Measurements from ENCODE around the gene FOXF2.

Gene FOXF2

GRCh38 chr6:1379788-1380147 is 9.6 kb upstream of the FOXF2 start:
- Histone ChIP-seq H3K36me3 (ENCODE audit: insufficient read depth, low read length) (no peaks in the 10 kb centered on the region), H3K4me3 (ENCODE audit: low read length, poor library complexity, severe bottlenecking) (no peak overlapping the region), H3K27me3 (ENCODE audit: insufficient read depth, low read length, poor library complexity, severe bottlenecking) (no peaks in the 10 kb centered on the region), H3K9ac (ENCODE audit: low read depth, low read length, poor library complexity, severe bottlenecking) (no peak overlapping the region), H3K9me3 (ENCODE audit: insufficient read depth, low read depth, low read length) (peaks cover 2% of the 10 kb centered on the region; the same call in 1 of the 2 replicates), H3F3A (ENCODE audit: low read depth) (no peaks in the 10 kb centered on the region), H3K4me2 (ENCODE audit: low read depth, low read length, poor library complexity, severe bottlenecking) (no peak overlapping the region), H3K9me2 (replicated peaks; ENCODE audit: low read depth, low read length) (no peaks in the 10 kb centered on the region), H3K79me2 (ENCODE audit: insufficient read depth, low read length) (no peaks in the 10 kb centered on the region), H4K20me1 (ENCODE audit: insufficient read depth, low read length, poor library complexity, severe bottlenecking) (no peaks in the 10 kb centered on the region), H3K4me1 (ENCODE audit: insufficient read depth, low read length, poor library complexity, severe bottlenecking) (no peaks in the 10 kb centered on the region), H2AFZ (ENCODE audit: low read length) (no peak overlapping the region)
- no peak for TF ChIP-seq CTCF (conservative IDR thresholded peaks at IDR 0.05; ENCODE audit: low read length)
- no peak for TF ChIP-seq EZH2phosphoT487 (IDR thresholded peaks at IDR 0.05; ENCODE audit: borderline replicate concordance)

GRCh38 chr6:1380625-1381427 is 8.6 kb upstream of the FOXF2 start:
- H3F3A ChIP-seq (ENCODE audit: low read depth): no peaks in the 10 kb centered on the region
- H3K9me3 ChIP-seq (ENCODE audit: insufficient read depth, low read depth, low read length): peaks cover 2% of the 10 kb centered on the region; the same call in 1 of the 2 replicates
- no peak overlapping the region for H3K9ac ChIP-seq (ENCODE audit: low read depth, low read length, poor library complexity, severe bottlenecking)
- no peaks in the 10 kb centered on the region for H4K20me1 ChIP-seq (ENCODE audit: insufficient read depth, low read length, poor library complexity, severe bottlenecking)
- TF ChIP-seq EZH2phosphoT487 (IDR thresholded peaks at IDR 0.05; ENCODE audit: borderline replicate concordance) (no peak), CTCF (conservative IDR thresholded peaks at IDR 0.05; ENCODE audit: low read length) (no peak)
- H3K4me3 ChIP-seq (ENCODE audit: low read length, poor library complexity, severe bottlenecking): no peak overlapping the region
- H3K4me1 ChIP-seq (ENCODE audit: insufficient read depth, low read length, poor library complexity, severe bottlenecking): no peaks in the 10 kb centered on the region
- no peak overlapping the region for H3K4me2 ChIP-seq (ENCODE audit: low read depth, low read length, poor library complexity, severe bottlenecking)
- H3K9me2 ChIP-seq (replicated peaks; ENCODE audit: low read depth, low read length): no peaks in the 10 kb centered on the region
- H3K36me3 ChIP-seq (ENCODE audit: insufficient read depth, low read length): no peaks in the 10 kb centered on the region
- no peak overlapping the region for H2AFZ ChIP-seq (ENCODE audit: low read length)
- H3K27me3 ChIP-seq (ENCODE audit: insufficient read depth, low read length, poor library complexity, severe bottlenecking): no peaks in the 10 kb centered on the region
- H3K79me2 ChIP-seq (ENCODE audit: insufficient read depth, low read length): no peaks in the 10 kb centered on the region

GRCh38 chr6:1381481-1382330 is 7.7 kb upstream of the FOXF2 start:
- Histone ChIP-seq H3K9ac (ENCODE audit: low read depth, low read length, poor library complexity, severe bottlenecking) (no peak overlapping the region), H3K79me2 (ENCODE audit: insufficient read depth, low read length) (no peaks in the 10 kb centered on the region), H3K4me3 (ENCODE audit: low read length, poor library complexity, severe bottlenecking) (no peak overlapping the region), H3K27me3 (ENCODE audit: insufficient read depth, low read length, poor library complexity, severe bottlenecking) (no peaks in the 10 kb centered on the region), H3K4me2 (ENCODE audit: low read depth, low read length, poor library complexity, severe bottlenecking) (no peak overlapping the region), H3K36me3 (ENCODE audit: insufficient read depth, low read length) (no peaks in the 10 kb centered on the region), H3K9me3 (ENCODE audit: insufficient read depth, low read depth, low read length) (peaks cover 2% of the 10 kb centered on the region; the same call in 1 of the 2 replicates), H3K4me1 (ENCODE audit: insufficient read depth, low read length, poor library complexity, severe bottlenecking) (no peaks in the 10 kb centered on the region), H4K20me1 (ENCODE audit: insufficient read depth, low read length, poor library complexity, severe bottlenecking) (no peaks in the 10 kb centered on the region), H2AFZ (ENCODE audit: low read length) (no peak overlapping the region), H3F3A (ENCODE audit: low read depth) (no peaks in the 10 kb centered on the region), H3K9me2 (replicated peaks; ENCODE audit: low read depth, low read length) (no peaks in the 10 kb centered on the region)
- no peak for TF ChIP-seq CTCF (conservative IDR thresholded peaks at IDR 0.05; ENCODE audit: low read length)
- TF ChIP-seq EZH2phosphoT487 (IDR thresholded peaks at IDR 0.05; ENCODE audit: borderline replicate concordance): no peak
